ENCODE data around the gene ARSI.

The ARSI gene

GRCh38 chr5:150272531-150272930 is 30.2 kb downstream of the ARSI start:
- Histone ChIP-seq H3K9ac (ENCODE audit: low read length in 5 of 5) (no peak overlapping the region), H3K36me3 (ENCODE audit: control insufficient read depth in 5 of 5, insufficient read depth in 5 of 5, low read length in 5 of 5) (no peaks in the 10 kb centered on the region), H3K27ac (ENCODE audit: low read depth, low read length) (no peak overlapping the region), H3K9me3 (ENCODE audit: control insufficient read depth in 5 of 5, low read length in 5 of 5) (no peaks in the 10 kb centered on the region), H3K27me3 (ENCODE audit: control insufficient read depth in 5 of 5, insufficient read depth in 4 of 5, low read length in 5 of 5) (peaks cover 0 to 9% (median 2%) of the 10 kb centered on the region in 5 donors), H3K4me1 (ENCODE audit: control insufficient read depth in 5 of 5, insufficient read depth in 5 of 5, low read length in 5 of 5) (no peaks in the 10 kb centered on the region), H3K4me3 (ENCODE audit: low read depth in 1 of 5, low read length in 5 of 5) (no peak overlapping the region)

- Histone ChIP-seq H3K36me3 (ENCODE audit: control insufficient read depth in 5 of 5, insufficient read depth in 5 of 5, low read length in 5 of 5) (no peaks in the 10 kb centered on the region), H3K27ac (ENCODE audit: low read depth, low read length) (no peak overlapping the region)
Measured at GRCh38 chr5:150271923-150272322, 30.8 kb downstream of the ARSI start.

GRCh38 chr5:150271296-150271692 is 31.4 kb downstream of the ARSI start:
- Histone ChIP-seq H3K9ac (ENCODE audit: low read length in 5 of 5) (no peak overlapping the region), H3K36me3 (ENCODE audit: control insufficient read depth in 5 of 5, insufficient read depth in 5 of 5, low read length in 5 of 5) (no peaks in the 10 kb centered on the region), H3K27me3 (ENCODE audit: control insufficient read depth in 5 of 5, insufficient read depth in 4 of 5, low read length in 5 of 5) (peaks cover 0 to 7% (median 2%) of the 10 kb centered on the region in 5 donors), H3K4me1 (ENCODE audit: control insufficient read depth in 5 of 5, insufficient read depth in 5 of 5, low read length in 5 of 5) (no peaks in the 10 kb centered on the region), H3K27ac (ENCODE audit: low read depth, low read length) (no peak overlapping the region), H3K9me3 (ENCODE audit: control insufficient read depth in 5 of 5, low read length in 5 of 5) (no peaks in the 10 kb centered on the region), H3K4me3 (ENCODE audit: low read depth in 1 of 5, low read length in 5 of 5) (no peak overlapping the region)

More at GRCh38 chr5:150271923-150272322, 30.8 kb downstream of the ARSI start:
- H3K4me1 ChIP-seq (ENCODE audit: control insufficient read depth in 5 of 5, insufficient read depth in 5 of 5, low read length in 5 of 5), result no peaks in the 10 kb centered on the region
- H3K27me3 ChIP-seq (ENCODE audit: control insufficient read depth in 5 of 5, insufficient read depth in 4 of 5, low read length in 5 of 5), result peaks cover 0 to 7% (median 2%) of the 10 kb centered on the region in 5 donors
- no peak overlapping the region for H3K9ac ChIP-seq (ENCODE audit: low read length in 5 of 5)
- H3K9me3 ChIP-seq (ENCODE audit: control insufficient read depth in 5 of 5, low read length in 5 of 5), result no peaks in the 10 kb centered on the region
- H3K4me3 ChIP-seq (ENCODE audit: low read depth in 1 of 5, low read length in 5 of 5), result no peak overlapping the region

GRCh38 chr5:150270541-150271295 is 32.0 kb downstream of the ARSI start:
- Histone ChIP-seq H3K27me3 (ENCODE audit: control insufficient read depth in 5 of 5, insufficient read depth in 4 of 5, low read length in 5 of 5) (peaks cover 0 to 7% (median 2%) of the 10 kb centered on the region in 5 donors), H3K36me3 (ENCODE audit: control insufficient read depth in 5 of 5, insufficient read depth in 5 of 5, low read length in 5 of 5) (no peaks in the 10 kb centered on the region), H3K27ac (ENCODE audit: low read depth, low read length) (no peak overlapping the region), H3K4me1 (ENCODE audit: control insufficient read depth in 5 of 5, insufficient read depth in 5 of 5, low read length in 5 of 5) (no peaks in the 10 kb centered on the region), H3K4me3 (ENCODE audit: low read depth in 1 of 5, low read length in 5 of 5) (no peak overlapping the region), H3K9ac (ENCODE audit: low read length in 5 of 5) (no peak overlapping the region), H3K9me3 (ENCODE audit: control insufficient read depth in 5 of 5, low read length in 5 of 5) (no peaks in the 10 kb centered on the region)

GRCh38 chr5:150266871-150267291 is 35.8 kb downstream of the ARSI start:
- Histone ChIP-seq H3K9ac (ENCODE audit: low read length in 5 of 5) (no peak overlapping the region), H3K4me1 (ENCODE audit: control insufficient read depth in 5 of 5, insufficient read depth in 5 of 5, low read length in 5 of 5) (no peaks in the 10 kb centered on the region), H3K4me3 (ENCODE audit: low read depth in 1 of 5, low read length in 5 of 5) (no peak overlapping the region), H3K27me3 (ENCODE audit: control insufficient read depth in 5 of 5, insufficient read depth in 4 of 5, low read length in 5 of 5) (peaks cover 0 to 14% (median 4%) of the 10 kb centered on the region in 5 donors), H3K36me3 (ENCODE audit: control insufficient read depth in 5 of 5, insufficient read depth in 5 of 5, low read length in 5 of 5) (no peaks in the 10 kb centered on the region), H3K9me3 (ENCODE audit: control insufficient read depth in 5 of 5, low read length in 5 of 5) (no peaks in the 10 kb centered on the region), H3K27ac (ENCODE audit: low read depth, low read length) (no peak overlapping the region)

- Histone ChIP-seq H3K9ac (ENCODE audit: low read length in 5 of 5) (no peak overlapping the region), H3K27ac (ENCODE audit: low read depth, low read length) (no peak overlapping the region), H3K4me3 (ENCODE audit: low read depth in 1 of 5, low read length in 5 of 5) (no peak overlapping the region), H3K36me3 (ENCODE audit: control insufficient read depth in 5 of 5, insufficient read depth in 5 of 5, low read length in 5 of 5) (no peaks in the 10 kb centered on the region), H3K9me3 (ENCODE audit: control insufficient read depth in 5 of 5, low read length in 5 of 5) (no peaks in the 10 kb centered on the region), H3K4me1 (ENCODE audit: control insufficient read depth in 5 of 5, insufficient read depth in 5 of 5, low read length in 5 of 5) (no peaks in the 10 kb centered on the region), H3K27me3 (ENCODE audit: control insufficient read depth in 5 of 5, insufficient read depth in 4 of 5, low read length in 5 of 5) (peaks cover 0 to 14% (median 5%) of the 10 kb centered on the region in 5 donors)
Measured at GRCh38 chr5:150265870-150266383, 36.8 kb downstream of the ARSI start.

GRCh38 chr5:150264667-150265603 is 37.8 kb downstream of the ARSI start:
- Histone ChIP-seq H3K36me3 (ENCODE audit: control insufficient read depth in 5 of 5, insufficient read depth in 5 of 5, low read length in 5 of 5) (no peaks in the 10 kb centered on the region), H3K27ac (ENCODE audit: low read depth, low read length) (no peak overlapping the region), H3K9ac (ENCODE audit: low read length in 5 of 5) (no peak overlapping the region), H3K4me1 (ENCODE audit: control insufficient read depth in 5 of 5, insufficient read depth in 5 of 5, low read length in 5 of 5) (no peaks in the 10 kb centered on the region), H3K4me3 (ENCODE audit: low read depth in 1 of 5, low read length in 5 of 5) (no peak overlapping the region), H3K9me3 (ENCODE audit: control insufficient read depth in 5 of 5, low read length in 5 of 5) (no peaks in the 10 kb centered on the region), H3K27me3 (ENCODE audit: control insufficient read depth in 5 of 5, insufficient read depth in 4 of 5, low read length in 5 of 5) (peaks cover 0 to 11% (median 5%) of the 10 kb centered on the region in 5 donors)

- no peaks in the 10 kb centered on the region for H3K36me3 ChIP-seq (ENCODE audit: control insufficient read depth in 5 of 5, insufficient read depth in 5 of 5, low read length in 5 of 5)
- no peaks in the 10 kb centered on the region for H3K9me3 ChIP-seq (ENCODE audit: control insufficient read depth in 5 of 5, low read length in 5 of 5)
- H3K9ac ChIP-seq (ENCODE audit: low read length in 5 of 5), result no peak overlapping the region
- no peak overlapping the region for H3K4me3 ChIP-seq (ENCODE audit: low read depth in 1 of 5, low read length in 5 of 5)
- no peak overlapping the region for H3K27ac ChIP-seq (ENCODE audit: low read depth, low read length)
- H3K27me3 ChIP-seq (ENCODE audit: control insufficient read depth in 5 of 5, insufficient read depth in 4 of 5, low read length in 5 of 5), result peaks cover 0 to 9% (median 5%) of the 10 kb centered on the region in 5 donors
- no peaks in the 10 kb centered on the region for H3K4me1 ChIP-seq (ENCODE audit: control insufficient read depth in 5 of 5, insufficient read depth in 5 of 5, low read length in 5 of 5)
Measured at GRCh38 chr5:150263801-150264621, 38.7 kb downstream of the ARSI start.

- Histone ChIP-seq H3K4me1 (ENCODE audit: control insufficient read depth in 5 of 5, insufficient read depth in 5 of 5, low read length in 5 of 5) (no peaks in the 10 kb centered on the region), H3K27me3 (ENCODE audit: control insufficient read depth in 5 of 5, insufficient read depth in 4 of 5, low read length in 5 of 5) (peaks cover 0 to 9% (median 5%) of the 10 kb centered on the region in 5 donors), H3K4me3 (ENCODE audit: low read depth in 1 of 5, low read length in 5 of 5) (no peak overlapping the region), H3K9me3 (ENCODE audit: control insufficient read depth in 5 of 5, low read length in 5 of 5) (no peaks in the 10 kb centered on the region), H3K36me3 (ENCODE audit: control insufficient read depth in 5 of 5, insufficient read depth in 5 of 5, low read length in 5 of 5) (no peaks in the 10 kb centered on the region), H3K27ac (ENCODE audit: low read depth, low read length) (no peak overlapping the region), H3K9ac (ENCODE audit: low read length in 5 of 5) (no peak overlapping the region)
Measured at GRCh38 chr5:150263375-150263775, 39.3 kb downstream of the ARSI start.

Measured in subcutaneous abdominal adipose tissue (tissue), 5 donors.